Effector memory CD4-positive, alpha-beta T cell (primary cell): ENCODE data around the gene UHRF1.

ENCODE experiments used
- DNase-seq, 3 donors: peaks; one replicate each; pipeline ENCODE4 v3.0.0-alpha.2; 2020
- H3K27ac ChIP-seq: 2 replicates; pipeline ENCODE4 v1.7.0; 2013; ENCODE audit warnings: mild to moderate bottlenecking, low read length, moderate library complexity; ENCODE audit not compliant: insufficient read depth, poor library complexity, severe bottlenecking
- H3K27me3 ChIP-seq: replicated peaks from 2 replicates; pipeline ENCODE4 v1.7.0; 2013; ENCODE audit warnings: mild to moderate bottlenecking, low read length; ENCODE audit not compliant: insufficient read depth, control insufficient read depth, poor library complexity, severe bottlenecking
- H3K36me3 ChIP-seq: 2 replicates; pipeline ENCODE4 v1.7.0; 2013; ENCODE audit warnings: mild to moderate bottlenecking, low read length, moderate library complexity; ENCODE audit not compliant: control insufficient read depth, insufficient read depth
- H3K4me1 ChIP-seq: 2 replicates; pipeline ENCODE4 v1.7.0; 2013; ENCODE audit warnings: low read length, mild to moderate bottlenecking; ENCODE audit not compliant: control insufficient read depth, insufficient read depth, poor library complexity, severe bottlenecking
- H3K4me3 ChIP-seq: 2 replicates; pipeline ENCODE4 v1.7.0; 2013; ENCODE audit warnings: low read length, low read depth, mild to moderate bottlenecking; ENCODE audit not compliant: insufficient read depth, poor library complexity, severe bottlenecking
- H3K9me3 ChIP-seq: 2 replicates; pipeline ENCODE4 v1.7.0; 2013; ENCODE audit warnings: mild to moderate bottlenecking, low read length, moderate library complexity; ENCODE audit not compliant: control insufficient read depth
- total RNA-seq, 3 donors: gene quantifications; one replicate each; lab custom pipeline; 2026; lab: John Stamatoyannopoulos, UW

UHRF1 gene
- total RNA-seq: 0.77 to 2.6 (median 0.87) reads per million in 3 donors

DNA sequence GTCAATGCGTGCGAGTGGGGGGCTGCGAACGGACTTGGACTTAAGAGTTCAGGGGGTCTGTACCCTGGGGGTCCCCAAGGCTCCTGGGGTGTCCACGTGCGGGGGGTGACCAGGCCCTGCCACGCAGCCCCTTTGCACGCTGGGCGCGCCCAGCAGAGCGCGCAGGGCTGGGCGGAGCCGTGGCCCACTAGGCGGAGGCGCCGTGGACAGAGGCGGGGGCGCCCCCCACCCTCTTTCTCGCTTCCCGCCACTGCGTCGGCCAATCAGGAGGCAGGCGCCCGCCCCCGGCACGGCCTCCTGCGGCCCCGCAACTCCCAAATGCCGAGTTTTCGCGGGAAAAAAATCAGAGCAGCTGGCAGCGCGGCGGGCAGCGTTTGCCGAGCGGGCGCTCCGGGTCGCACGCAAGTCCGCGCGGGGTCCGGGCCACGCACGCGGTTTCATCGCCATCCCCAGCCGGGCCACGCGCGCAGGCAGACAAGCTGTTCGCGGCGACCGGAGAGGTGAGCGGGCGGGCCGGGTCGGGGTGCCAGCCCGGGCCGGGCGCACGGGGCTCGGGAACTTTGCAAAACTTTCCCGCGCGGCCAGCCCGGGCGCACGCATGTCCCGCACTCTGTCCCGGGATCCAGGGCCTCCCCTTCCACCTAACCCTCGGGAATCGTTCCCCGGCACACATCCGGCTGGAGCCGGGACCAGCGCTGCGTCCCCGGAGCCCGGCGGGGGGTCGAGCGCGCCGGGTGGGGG, at the start of gene UHRF1:
TSS of gene UHRF1 (plus strand) at position 346 of the 741 bp plus-strand sequence. CDS start 1,385 bp downstream, outside the sequence.
- no peaks in the 10 kb centered on the region for H3K9me3 ChIP-seq
- H3K27me3 ChIP-seq: no peaks in the 10 kb centered on the region
- H3K4me3 ChIP-seq: peak within 1 kb of the TSS; percentile 72
- peak within 1 kb of the TSS; percentile 48 for H3K27ac ChIP-seq
- H3K4me1 ChIP-seq: peaks cover 19% of the 10 kb centered on the region
- H3K36me3 ChIP-seq: no peaks in the 10 kb centered on the region
- no peak for DNase-seq

DNA sequence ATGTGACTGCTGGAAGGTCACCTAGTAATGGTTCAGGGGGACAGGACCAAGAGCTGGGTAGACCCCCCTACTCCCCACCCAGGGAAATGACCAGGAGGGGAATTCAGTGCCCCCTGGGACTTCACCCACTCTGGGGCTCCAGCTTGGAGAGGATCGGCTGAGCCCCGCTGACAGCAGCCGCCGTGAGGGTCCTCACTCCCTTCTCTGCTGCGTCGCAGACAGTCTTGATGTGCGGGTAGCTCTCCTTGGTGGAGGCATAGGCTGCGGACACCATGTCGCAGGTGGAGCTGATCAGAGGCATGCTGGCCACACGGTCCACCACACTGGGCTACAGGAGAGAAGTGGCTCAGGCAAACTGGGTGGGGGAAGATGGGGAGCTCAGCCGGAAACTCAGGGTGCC, 49.6 kb upstream of the UHRF1 start:
- Histone ChIP-seq H3K4me1 (no peaks in the 10 kb centered on the region), H3K4me3 (no peak overlapping the region), H3K27ac (no peak overlapping the region), H3K9me3 (no peaks in the 10 kb centered on the region), H3K27me3 (no peaks in the 10 kb centered on the region), H3K36me3 (peaks cover 13% of the 10 kb centered on the region)
- DNase-seq: no peak

DNA sequence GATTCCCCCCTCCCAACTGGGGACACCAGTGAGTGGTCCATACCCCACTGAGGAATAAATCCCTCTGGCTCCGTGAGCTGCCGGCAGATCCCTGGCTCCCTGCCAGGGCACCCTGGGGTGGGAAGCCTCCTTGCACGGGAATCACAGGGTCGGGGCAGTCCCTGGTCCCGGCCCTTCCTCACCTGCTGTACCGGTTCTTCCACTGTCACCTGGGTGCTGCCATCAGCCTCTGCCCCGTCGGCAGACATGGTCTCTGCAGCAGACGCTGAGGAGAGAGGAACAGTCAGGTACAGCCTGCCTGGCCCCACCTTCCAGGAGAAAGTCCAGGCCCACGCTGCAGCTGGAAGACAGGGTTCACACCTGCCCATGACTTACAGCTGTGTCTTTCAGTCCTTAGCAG, 48.2 kb upstream of the UHRF1 start:
- H3K4me1 ChIP-seq: no peaks in the 10 kb centered on the region
- no peak overlapping the region for H3K4me3 ChIP-seq
- no peaks in the 10 kb centered on the region for H3K27me3 ChIP-seq
- no peak overlapping the region for H3K27ac ChIP-seq
- H3K36me3 ChIP-seq: peaks cover 13% of the 10 kb centered on the region
- no peak for DNase-seq
- H3K9me3 ChIP-seq: no peaks in the 10 kb centered on the region

DNA sequence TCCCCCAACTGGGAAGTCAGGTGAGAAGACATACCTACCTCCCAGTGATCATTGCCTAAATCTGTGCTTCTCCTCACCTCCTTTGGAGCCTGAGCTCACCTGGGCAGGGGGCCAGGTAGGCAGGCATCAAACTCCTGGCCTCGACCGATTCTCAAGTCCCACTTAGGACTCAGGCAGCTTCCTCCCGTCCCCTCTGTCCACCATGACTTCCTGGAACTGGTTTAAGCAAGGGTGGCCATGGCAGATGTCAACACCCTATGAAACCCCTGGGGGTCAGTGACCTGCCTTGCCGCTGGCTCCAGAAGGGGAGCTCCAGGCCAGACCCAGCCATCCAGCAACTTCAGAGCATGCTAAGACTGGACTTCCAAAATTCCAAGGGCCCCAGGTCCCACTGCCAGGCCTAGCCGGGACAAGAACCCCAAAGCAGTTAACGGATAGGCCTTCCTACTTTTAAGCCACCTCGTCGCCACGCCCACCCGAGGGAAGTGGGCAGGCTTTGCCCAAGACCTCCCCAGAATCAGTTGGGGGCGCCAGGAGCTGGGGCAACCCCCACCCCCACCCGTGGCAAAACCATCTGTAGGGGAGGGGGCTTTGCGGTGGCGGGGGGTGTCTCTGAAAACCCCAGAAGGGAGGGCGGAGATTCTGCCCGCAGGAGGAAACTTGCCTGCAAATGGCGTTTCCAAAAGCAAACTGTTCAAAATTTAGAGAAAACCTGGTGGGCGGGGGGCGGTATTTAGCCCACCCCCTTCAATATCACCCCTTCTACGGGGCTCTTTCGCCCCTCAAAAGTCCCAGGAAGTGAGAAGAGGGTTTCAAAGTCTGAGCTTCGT, 42.5 kb upstream of the UHRF1 start:
- DNase-seq: peak; percentile 33
- Histone ChIP-seq H3K9me3 (no peaks in the 10 kb centered on the region), H3K27ac (peak overlapping the region; percentile 68), H3K36me3 (no peaks in the 10 kb centered on the region), H3K4me1 (no peaks in the 10 kb centered on the region), H3K4me3 (peak overlapping the region; percentile 72), H3K27me3 (no peaks in the 10 kb centered on the region)

DNA sequence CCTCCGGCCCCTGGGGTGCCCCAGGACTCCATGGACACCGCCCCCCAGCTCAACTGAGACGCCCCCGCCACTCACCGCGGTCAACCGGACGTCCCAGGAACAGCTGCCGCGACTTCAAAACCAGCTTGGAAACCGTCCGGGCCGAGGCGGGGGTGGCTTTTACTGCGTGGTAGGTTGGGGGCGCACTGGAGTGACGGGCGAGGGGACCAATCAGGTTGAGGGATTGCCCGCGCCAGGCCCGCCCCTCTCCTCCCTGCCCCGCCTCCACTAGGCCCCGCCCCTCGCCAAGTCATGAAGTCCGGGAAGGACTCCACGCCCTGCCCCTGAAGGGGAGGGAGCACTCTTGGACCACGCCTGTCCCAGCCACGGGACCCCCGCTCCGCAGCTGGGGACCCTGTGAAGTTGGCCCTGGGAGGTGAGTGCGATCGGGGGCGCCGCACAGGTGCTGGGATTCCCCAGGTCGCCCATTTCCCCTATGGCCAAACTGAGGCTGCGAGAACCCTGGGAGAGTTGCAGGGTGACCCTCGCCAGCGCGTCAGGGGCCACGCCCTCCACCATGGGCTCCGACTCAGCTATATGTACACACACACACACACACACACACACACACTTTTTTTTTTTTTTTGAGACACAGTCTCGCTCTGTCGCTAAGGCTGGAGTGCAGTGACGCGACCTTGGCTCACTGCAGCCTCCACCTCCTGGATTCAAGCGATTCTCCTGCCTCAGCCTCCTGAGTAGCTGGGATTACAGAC, 41.6 kb upstream of the UHRF1 start, which contains the start of gene PLIN3:
TSS of gene PLIN3 (minus strand) at position 134 of the 752 bp plus-strand sequence. CDS start 6,273 bp downstream, outside the sequence.
- Histone ChIP-seq H3K36me3 (no peaks in the 10 kb centered on the region), H3K4me3 (peak within 1 kb of the TSS; percentile 72), H3K4me1 (no peaks in the 10 kb centered on the region), H3K27ac (peak within 1 kb of the TSS; percentile 68), H3K27me3 (no peaks in the 10 kb centered on the region), H3K9me3 (no peaks in the 10 kb centered on the region)
- DNase-seq: peak; percentile 80 to 88 (median 84)

DNA sequence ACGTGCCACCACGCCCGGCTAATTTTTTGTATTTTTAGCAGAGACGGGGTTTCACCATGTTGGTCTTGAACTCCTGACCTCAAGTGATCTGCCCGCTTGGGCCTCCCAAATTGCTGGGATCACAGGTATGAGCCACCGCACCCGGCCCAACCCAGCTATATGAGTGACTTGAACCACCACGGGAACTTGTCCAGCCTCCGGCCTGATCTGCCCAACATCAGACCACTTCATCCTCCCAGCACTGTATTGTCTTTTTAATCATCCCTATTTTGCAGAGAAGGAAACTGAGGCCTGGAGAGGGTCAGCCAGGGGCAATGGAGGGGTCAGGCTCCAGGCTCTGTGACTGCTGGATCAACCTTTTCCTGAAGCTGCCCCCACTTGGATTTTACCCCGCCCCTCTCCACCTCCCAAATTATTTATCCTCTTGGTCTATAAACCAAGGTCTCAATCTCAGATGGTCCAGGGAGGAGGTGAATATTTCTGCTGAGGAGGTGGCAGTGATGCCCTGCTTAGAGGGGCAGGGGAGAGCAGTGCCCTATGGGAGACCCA, 40.9 kb upstream of the UHRF1 start:
- no peaks in the 10 kb centered on the region for H3K4me1 ChIP-seq
- H3K4me3 ChIP-seq: peak overlapping the region; percentile 72
- no peaks in the 10 kb centered on the region for H3K36me3 ChIP-seq
- no peak overlapping the region for H3K27ac ChIP-seq
- no peaks in the 10 kb centered on the region for H3K9me3 ChIP-seq
- H3K27me3 ChIP-seq: no peaks in the 10 kb centered on the region
- no peak for DNase-seq

DNA sequence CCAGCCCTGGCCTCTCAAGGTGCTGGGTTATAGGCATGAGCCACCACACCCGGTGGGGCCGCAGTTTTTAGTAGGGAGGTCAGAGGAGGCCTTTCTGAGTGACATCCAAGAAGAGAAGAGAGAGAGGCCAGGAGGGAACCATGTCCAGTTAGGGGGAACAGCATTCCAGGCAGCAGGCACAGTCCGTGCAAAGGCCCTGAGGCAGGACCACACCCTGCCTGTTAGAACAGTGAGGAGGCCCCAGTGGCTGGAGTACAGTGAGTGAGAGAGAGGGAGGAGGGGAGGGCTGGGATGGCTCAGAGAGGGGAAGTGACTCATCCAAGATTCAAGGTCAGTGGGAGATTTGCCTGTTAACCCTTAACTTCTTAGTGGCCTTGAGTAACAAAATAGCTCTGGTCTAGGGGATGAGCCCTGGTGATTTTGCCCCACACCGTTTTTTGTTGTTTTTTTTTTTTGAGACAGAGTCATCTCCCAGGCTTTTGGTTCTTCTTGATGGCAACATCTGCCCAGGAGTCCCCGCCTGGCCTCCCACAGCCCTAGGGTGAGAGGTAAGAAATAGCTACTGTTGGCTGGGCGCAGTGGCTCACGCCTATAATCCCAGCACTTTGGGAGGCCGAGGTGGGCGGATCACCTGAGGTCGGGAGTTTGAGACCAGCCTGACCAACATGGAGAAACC, 39.1 kb upstream of the UHRF1 start:
- H3K36me3 ChIP-seq: no peaks in the 10 kb centered on the region
- no peaks in the 10 kb centered on the region for H3K27me3 ChIP-seq
- no peak overlapping the region for H3K4me3 ChIP-seq
- no peak for DNase-seq
- no peaks in the 10 kb centered on the region for H3K9me3 ChIP-seq
- H3K27ac ChIP-seq: no peak overlapping the region
- H3K4me1 ChIP-seq: no peaks in the 10 kb centered on the region

DNA sequence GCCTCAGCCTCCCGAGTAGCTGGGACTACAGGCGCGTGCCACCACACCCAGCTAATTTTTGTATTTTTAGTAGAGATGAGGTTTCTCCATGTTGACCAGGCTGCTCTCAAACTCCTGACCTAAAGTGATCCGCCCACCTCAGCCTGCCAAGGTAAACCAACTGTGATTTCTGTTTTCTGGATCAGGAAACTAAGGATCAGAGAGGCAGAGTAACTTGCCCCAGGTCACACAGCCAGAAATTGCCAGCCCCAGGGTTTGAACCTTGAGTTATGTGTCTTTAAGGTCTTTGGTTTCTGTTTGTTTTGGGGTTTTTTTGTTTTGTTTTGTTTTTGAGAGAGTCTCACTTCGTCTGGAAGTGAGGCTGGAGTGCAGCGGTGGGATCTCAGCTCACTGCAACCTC, 37.6 kb upstream of the UHRF1 start:
- H3K4me3 ChIP-seq: no peak overlapping the region
- H3K36me3 ChIP-seq: no peaks in the 10 kb centered on the region
- no peak overlapping the region for H3K27ac ChIP-seq
- H3K9me3 ChIP-seq: no peaks in the 10 kb centered on the region
- no peak for DNase-seq
- H3K27me3 ChIP-seq: no peaks in the 10 kb centered on the region
- no peaks in the 10 kb centered on the region for H3K4me1 ChIP-seq

DNA sequence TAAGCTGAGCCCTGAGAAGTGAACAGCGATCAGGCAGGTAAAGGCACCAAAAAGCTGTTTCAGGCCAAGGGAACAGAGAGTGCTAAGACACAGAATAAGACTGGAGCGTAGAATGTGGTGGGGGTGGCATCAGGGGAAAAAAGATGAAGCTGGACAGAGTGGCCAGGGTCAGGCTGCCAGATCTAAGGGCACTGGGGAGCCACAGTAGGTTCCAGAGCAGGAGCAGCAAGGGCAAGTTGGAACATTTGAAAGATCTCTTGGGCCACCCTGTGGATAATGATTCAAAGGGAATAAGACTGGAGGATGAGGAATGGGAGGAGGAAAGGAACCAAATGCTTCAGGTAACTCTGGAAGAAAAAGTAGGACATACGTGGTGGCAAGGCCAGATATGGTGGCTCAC, 35.4 kb upstream of the UHRF1 start:
- no peaks in the 10 kb centered on the region for H3K36me3 ChIP-seq
- no peak overlapping the region for H3K4me3 ChIP-seq
- no peak overlapping the region for H3K27ac ChIP-seq
- H3K9me3 ChIP-seq: no peaks in the 10 kb centered on the region
- H3K27me3 ChIP-seq: peaks cover 3% of the 10 kb centered on the region
- H3K4me1 ChIP-seq: peaks cover 4% of the 10 kb centered on the region
- no peak for DNase-seq
